ENCODE measurements around the gene TNFSF15.

GRCh38 chr9:114844766-114845165, 38.9 kb upstream of the TNFSF15 start:
- TF ChIP-seq CTCF (conservative IDR thresholded peaks at IDR 0.05) (no peak), EZH2 (IDR thresholded peaks at IDR 0.05; ENCODE audit: low read depth) (no peak)

Data from PC-9 (cell line).